ENCODE results near the gene AGPS.

AGPS gene

DNA sequence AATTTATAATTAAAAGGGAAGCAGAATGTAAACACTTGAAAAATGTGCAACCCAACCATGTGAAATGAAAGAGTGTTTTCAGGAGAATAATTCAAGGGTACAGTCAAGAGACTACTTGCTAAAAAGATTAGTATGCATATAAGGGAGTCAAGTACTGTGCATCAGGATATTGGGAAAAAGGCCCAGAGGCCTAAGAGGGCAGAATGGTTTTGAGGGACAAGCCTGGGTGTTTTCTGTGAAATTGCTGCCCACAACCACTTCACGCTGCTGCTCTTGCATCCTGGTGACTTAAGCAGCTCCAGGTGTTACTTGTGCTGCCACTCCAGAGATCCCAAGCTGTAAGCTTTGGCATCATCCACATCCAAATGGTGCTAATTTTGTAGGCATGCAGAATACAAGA lies 165.2 kb downstream of the AGPS start:
- no peak overlapping the region for H3K27ac ChIP-seq
- TF ChIP-seq, protein P1, sequence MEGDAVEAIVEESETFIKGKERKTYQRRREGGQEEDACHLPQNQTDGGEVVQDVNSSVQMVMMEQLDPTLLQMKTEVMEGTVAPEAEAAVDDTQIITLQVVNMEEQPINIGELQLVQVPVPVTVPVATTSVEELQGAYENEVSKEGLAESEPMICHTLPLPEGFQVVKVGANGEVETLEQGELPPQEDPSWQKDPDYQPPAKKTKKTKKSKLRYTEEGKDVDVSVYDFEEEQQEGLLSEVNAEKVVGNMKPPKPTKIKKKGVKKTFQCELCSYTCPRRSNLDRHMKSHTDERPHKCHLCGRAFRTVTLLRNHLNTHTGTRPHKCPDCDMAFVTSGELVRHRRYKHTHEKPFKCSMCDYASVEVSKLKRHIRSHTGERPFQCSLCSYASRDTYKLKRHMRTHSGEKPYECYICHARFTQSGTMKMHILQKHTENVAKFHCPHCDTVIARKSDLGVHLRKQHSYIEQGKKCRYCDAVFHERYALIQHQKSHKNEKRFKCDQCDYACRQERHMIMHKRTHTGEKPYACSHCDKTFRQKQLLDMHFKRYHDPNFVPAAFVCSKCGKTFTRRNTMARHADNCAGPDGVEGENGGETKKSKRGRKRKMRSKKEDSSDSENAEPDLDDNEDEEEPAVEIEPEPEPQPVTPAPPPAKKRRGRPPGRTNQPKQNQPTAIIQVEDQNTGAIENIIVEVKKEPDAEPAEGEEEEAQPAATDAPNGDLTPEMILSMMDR (conservative IDR thresholded peaks at IDR 0.05), result no peak

DNA sequence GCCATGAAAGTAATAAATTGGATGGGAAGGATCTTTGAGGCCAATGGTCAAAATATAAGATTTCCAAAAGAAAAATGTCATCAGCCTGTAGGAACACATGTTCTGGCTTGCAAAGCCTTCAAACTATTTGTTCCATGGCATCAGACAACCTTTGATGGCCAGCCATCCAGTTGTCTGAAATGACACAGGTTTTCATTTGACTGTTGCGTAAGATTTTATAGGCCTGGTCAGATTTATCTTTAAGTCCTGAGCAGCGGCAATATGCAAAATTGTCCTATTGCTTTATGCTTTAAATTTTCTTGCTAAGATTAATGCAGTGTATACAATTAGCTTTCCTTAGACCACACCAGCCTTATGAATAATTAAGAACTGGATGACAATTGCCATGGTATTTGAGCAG lies 167.1 kb downstream of the AGPS start:
- H3K27ac ChIP-seq, result no peak overlapping the region
- TF ChIP-seq, protein P1 (conservative IDR thresholded peaks at IDR 0.05), result no peak

DNA sequence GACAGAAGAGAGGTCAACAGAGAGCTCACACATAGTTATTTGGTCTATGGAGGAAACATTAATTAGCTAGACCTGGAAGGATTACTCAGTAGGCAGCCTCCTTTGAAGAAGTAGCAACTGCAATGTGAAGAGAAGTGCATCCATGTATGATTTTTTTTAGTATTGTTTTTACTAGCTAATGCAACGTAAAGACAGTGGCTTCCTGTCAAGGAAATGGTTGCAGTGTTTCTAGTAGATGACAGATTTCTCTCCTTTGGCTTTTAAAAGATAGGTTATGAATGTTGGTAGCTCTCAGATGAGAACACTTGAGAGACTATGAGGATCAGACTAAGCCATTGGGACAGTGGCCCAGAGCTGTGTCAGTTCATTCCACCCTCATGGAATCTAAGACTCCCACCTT lies 175.8 kb downstream of the AGPS start:
- TF ChIP-seq, protein P1 (conservative IDR thresholded peaks at IDR 0.05), result no peak
- no peak overlapping the region for H3K27ac ChIP-seq

DNA sequence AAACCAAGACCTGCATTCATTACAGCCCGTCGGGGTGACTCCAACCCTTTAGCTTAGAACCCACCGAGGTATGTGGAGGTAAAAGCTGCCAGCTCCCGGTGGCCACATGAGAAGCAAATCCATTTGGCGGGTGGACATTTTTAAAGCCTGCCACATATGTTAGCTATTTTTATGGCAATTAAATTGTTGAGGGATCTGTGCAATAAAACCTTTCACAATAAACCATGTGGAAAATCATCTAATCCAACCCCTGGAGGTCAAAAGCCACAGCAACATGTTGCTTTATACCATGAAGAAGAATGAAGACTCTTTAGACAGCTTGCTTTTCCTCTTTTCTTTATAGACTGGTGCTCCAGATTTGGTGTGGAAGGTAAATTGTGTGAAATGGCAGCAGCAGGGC lies 176.3 kb downstream of the AGPS start:
- TF ChIP-seq, protein P1 (conservative IDR thresholded peaks at IDR 0.05), result no peak
- H3K27ac ChIP-seq, result no peak overlapping the region

DNA sequence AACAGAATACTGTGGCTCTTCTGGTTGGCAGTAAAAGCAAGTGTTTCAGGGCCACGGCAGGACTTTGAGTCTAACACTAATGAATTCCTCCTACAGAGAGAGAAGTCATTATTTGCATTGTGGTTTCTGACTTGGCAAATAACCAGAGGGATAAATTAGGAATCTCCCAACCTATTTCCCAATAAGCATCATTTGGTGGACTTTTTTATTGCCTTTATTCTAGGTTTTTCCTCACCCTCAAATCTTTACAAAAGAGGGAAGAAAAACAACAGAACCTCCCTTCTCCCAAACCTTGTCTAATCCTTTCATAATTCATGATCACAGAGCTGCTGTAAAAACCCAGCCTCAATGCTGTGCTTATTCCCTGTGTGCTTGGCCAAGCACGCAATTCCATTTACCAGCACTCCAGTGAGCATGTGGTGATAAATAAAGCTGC lies 179.7 kb downstream of the AGPS start:
- TF ChIP-seq, protein P1 (conservative IDR thresholded peaks at IDR 0.05), result no peak
- no peak overlapping the region for H3K27ac ChIP-seq

DNA sequence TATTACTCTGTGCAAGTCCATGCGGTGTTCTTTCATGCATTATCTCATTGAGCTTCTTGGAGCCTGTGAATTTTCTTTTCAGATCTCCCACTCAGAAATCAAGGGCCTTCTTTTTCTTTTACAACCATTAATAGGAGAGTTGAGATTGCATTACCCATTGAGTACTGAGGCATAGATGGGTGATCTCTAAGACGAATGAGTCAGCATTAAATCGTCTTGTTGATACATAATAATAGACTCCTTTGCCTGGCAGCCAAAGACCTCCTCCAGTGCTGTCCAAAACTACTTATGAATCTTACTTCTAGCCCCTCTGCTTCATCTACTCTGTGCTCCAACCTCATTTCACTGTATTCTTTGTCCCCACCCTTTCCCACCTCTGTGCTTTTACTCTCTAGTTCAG lies 180.5 kb downstream of the AGPS start:
- no peak overlapping the region for H3K27ac ChIP-seq
- TF ChIP-seq, protein P1 (conservative IDR thresholded peaks at IDR 0.05), result no peak

DNA sequence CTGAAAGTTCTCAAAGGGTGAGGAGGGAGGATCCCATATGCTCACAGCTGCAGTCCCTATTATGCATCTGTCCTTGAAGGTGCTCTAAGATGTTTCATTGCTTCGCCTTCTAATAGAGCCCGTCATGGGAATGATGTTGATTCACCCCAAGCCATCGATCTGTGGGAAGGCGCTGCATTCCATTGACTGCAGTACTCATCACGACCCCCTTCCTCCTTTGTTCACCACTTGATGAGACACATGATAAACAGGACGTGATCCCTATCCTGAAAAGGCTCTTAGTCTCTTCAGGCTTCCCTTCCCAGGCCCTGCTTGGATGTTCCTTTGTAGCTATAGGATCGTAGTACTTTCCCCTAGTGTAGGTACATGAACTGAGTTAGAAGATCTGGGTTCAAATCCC lies 181.8 kb downstream of the AGPS start:
- no peak overlapping the region for H3K27ac ChIP-seq
- TF ChIP-seq, protein P1 (conservative IDR thresholded peaks at IDR 0.05), result no peak

- no peak overlapping the region for H3K27ac ChIP-seq
- TF ChIP-seq, protein P1 (conservative IDR thresholded peaks at IDR 0.05), result no peak
Measured at GRCh38 chr2:177575358-177575757, 182.8 kb downstream of the AGPS start.

All from VCaP (cell line).